ENCODE results near the gene PSMG2.

PSMG2 gene

DNA sequence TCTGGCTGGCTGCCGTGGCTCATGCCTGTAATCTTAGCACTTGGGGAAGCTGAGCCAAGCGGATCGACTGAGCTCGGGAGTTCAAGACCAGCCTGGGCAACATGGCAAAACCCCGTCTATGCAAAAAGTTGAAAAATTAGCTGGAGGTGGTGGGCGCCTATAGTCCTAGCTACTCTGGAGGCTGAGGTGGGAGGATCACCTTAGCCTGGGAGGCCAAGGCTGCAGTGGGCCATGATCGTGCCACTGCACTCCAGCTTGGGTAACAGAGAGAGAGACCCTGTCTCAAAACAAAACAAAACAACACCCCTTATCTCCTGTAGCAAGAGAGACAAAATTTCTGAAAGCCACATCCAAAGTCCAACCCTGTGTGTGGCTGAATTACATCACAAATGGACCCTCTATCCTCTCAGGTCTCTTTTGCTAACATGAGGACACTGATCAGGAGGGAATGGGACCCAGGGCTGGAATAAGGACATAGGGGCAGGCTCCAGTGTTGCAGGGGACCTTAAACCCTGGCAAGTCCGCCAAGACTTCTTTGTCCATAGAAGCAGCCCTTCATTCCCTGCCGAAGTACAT lies 64.8 kb downstream of the PSMG2 start:
- DNase-seq = no peak

DNA sequence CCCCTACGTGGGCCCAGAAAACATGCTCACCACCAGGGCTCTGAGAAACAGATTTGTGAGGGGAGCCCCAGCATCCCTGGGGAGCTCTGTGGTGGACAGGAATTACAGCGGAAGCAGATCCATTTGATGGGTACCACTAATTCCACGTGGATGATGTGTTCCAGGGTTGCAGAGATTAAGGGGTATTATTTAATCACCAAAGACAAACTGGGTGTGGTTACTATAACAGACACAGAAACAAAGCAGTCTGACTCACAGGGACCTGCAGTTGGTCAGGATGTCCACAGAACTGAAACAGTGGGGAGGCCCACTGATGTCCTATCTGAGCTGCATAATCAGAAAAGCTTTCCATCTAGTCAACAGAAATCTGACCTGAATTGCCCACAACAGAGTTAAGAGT lies 65.8 kb downstream of the PSMG2 start:
- no peak for DNase-seq

DNA sequence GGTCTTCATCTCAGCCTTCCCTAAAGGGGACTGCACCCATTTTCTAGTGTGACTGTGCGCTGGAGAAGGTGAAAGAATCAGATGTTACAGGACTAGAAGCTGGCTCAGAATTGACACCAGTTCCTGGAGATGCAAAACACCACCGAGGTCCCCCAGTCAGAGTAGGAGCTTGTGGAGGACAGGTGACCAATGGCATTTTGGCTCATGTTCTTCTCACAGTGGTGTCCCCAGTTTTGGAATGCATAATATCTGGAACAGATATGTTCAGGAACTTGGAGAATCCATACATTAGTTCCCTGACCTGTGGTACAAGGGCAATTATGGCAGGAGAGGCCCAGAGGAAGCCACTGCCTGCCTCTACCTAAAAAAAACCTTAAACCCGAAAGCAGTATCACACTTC lies 66.3 kb downstream of the PSMG2 start:
- no peak for DNase-seq

DNA sequence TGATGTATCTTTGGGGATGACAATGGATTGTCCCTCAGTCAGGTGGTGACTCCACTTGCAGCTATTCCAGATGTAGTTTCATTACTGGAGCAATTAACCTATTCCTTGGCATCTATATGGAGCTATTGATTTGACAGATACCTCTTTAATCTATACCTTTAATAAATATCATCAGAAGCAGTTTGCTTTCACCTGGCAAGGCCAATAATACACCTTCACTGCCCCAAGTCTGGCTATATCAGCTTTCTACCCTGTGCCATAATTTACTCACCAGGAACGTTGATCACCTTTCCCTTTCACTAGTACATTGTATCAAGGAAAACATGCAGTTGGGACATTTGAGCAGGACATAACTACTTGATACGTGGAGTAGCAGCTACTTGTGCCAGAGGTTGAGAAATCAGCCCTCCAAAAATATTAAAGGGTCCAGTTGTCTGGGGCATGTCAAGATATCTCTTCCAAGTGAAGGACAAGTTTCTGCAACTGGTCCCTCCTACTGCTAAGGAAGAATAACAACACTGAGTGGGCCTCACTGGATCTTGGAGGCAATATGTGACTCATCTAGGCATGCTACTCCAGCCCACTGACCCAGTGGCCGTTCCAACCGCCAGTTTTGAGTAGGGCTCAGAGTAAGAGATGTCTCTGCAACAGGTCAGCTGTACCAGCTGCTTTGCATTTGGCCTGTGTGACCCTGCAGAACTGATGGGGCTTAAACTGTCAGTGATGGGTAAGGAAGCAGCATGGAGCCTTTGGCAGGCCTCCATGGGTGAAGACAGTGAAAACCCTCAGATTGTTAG lies 67.0 kb downstream of the PSMG2 start:
- DNase-seq = no peak

DNA sequence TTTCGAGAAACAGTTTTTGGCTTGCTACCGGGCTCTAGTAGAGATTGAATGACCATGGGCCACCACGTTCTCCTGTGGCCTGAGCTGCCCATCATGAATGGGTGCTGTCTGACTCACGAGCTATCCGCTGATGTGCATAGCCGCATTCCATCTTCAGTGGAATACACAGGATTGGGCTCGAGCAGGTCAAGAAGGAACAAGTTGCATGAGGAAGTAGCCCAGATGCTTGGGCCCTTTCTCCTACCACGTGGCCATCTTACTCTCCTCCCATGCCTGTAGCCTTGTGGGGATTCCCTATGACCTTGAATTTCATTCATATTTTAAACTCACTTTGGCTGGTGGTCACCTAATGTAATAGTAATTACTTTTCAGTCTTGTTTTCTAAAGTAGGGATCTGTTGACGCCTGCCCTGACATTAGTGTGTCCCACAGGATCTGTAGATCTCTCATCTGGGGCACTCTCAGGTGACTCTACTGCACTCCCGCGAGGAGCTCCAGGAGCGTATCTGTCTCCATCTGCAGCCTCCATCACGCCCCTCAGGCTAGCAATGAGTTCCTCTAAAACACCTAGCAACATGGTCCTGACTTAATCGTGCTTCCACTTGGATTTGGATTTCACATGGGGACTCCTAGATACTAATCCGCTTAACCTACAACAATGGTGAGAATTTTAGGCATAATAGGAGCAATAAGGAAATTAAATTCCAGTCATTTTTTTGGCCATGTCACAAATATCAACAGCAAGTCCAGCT lies 67.8 kb downstream of the PSMG2 start:
- no peak for DNase-seq

DNA sequence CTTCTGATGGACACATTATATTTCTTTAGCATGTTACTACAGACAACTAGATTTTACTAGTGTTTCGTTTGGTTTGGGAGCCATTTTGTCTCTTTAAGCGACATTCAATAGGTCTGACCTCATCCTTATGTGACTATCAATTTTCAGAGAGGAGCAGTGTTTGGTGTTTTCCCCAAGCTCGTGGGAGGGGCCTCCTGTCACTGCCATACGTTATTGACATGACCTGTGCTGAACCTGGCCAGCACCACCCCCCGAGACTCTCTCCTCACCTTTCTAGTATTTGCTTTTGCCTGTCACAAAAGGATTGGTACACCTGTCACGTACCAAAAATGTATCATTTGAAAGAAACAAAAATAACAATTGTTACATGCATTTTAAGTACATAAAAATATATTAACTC lies 69.3 kb downstream of the PSMG2 start:
- no peak for DNase-seq

DNA sequence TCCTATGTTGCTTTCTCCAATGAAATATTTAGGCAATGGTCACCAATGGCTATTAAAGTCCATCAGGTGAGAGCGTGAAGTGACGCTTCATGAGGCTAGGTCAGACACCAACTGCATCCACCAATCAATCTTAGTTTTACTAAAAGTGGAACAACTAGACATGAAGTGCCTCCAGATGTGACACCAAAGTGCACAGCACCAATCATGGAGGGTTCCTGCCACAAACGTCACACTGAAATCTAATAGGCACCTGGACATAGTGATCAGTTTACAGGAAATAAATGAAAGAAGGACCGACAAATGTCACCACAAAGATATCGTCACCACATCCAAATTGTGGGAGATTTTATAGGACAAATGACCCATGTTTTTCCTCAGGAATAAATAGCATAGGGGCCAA lies 70.5 kb downstream of the PSMG2 start:
- no peak for DNase-seq

DNA sequence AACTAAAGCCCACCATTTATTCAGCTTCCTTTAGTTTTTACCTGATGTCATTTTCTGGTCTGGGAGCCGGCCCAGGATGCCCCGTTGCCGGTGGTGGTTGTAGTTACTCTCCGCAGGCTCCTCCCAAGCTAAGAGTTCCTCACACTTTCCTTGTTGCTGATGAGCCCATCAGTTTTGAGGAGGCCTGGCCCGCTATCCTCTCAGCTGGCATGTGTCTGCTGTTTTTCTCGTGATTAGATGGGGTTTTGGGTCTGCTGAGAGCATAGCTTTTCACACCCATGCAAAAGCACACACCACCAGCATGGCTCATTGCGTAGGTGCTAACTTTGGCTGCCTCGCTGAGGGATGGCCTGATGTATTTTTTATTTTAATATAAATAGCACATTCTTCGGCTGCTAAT lies 72.1 kb downstream of the PSMG2 start:
- DNase-seq = no peak

Measured in activated T-cell treated with anti-CD3 and anti-CD28 coated beads, Interleukin-2, amount 50 U/mL, for 1 hour (primary cell).